K562 (cell line): ENCODE results near the gene IL21.

ENCODE experiments used
- CBX2 ChIP-seq: fragments of 200-600 bp; sonication (generic); IDR thresholded peaks from one replicate; pipeline ENCODE4 v1.6.1; 2012; ENCODE audit warnings: mild to moderate bottlenecking, low read length, inconsistent platforms; ENCODE audit not compliant: insufficient read depth, poor library complexity, severe bottlenecking
- CTCF ChIP-seq, 3 experiments: IDR thresholded peaks in 2 of 3; conservative IDR thresholded peaks in 1 of 3; 2 replicates each; pipeline ENCODE4 v1.5.1; 2011 to 2012; ENCODE audit warnings: low read length in 3 of 3, mild to moderate bottlenecking in 3 of 3, control low read depth in 2 of 3, improper control_type of control experiment in 1 of 3, inconsistent platforms in 1 of 3, low read depth in 1 of 3, mixed read lengths in 1 of 3, moderate library complexity in 1 of 3; ENCODE audit not compliant: insufficient read depth in 2 of 3
- DPF2 ChIP-seq: fragments of 450-650 bp; IDR thresholded peaks from 2 replicates; pipeline ENCODE4 v1.6.1; 2016
- ETV5 ChIP-seq: sonication (generic); formaldehyde crosslinking; IDR thresholded peaks from 2 replicates; pipeline ENCODE4 v1.4.0; 2020; ENCODE audit warnings: low read depth, mild to moderate bottlenecking, missing genetic modification reagents
- EZH2 ChIP-seq: IDR thresholded peaks from 2 replicates; pipeline ENCODE4 v1.6.1; 2012; ENCODE audit warnings: low read depth, mild to moderate bottlenecking, inconsistent platforms, low read length, borderline replicate concordance
- FOSL1 ChIP-seq: fragments of 200-800 bp; sonication (Bioruptor generic); conservative IDR thresholded peaks from 2 replicates; pipeline ENCODE4 v1.6.1; 2016; ENCODE audit warnings: missing genetic modification characterization, missing compliant biosample characterization
- GMEB1 ChIP-seq: fragments of 250-450 bp; sonication (Bioruptor Pico); IDR thresholded peaks from 2 replicates; pipeline ENCODE4 v1.4.0; 2020; ENCODE audit warnings: mild to moderate bottlenecking
- RAD21 ChIP-seq, 2 experiments: fragments of 250-450 bp in 1 of 2; fragments of 450-650 bp in 1 of 2; sonication (Bioruptor Pico) in 1 of 2; formaldehyde crosslinking in 1 of 2; IDR thresholded peaks in 1 of 2; conservative IDR thresholded peaks in 1 of 2; 2 replicates each; pipeline versions ENCODE4 v1.4.0 to v1.8.0; 2020 to 2022; ENCODE audit warnings: mild to moderate bottlenecking in 2 of 2, moderate library complexity in 1 of 2
- RBFOX2 ChIP-seq: fragments of 200-400 bp; formaldehyde crosslinking; IDR thresholded peaks from 2 replicates; pipeline ENCODE4 v1.6.1; 2017; ENCODE audit warnings: low read depth, mild to moderate bottlenecking, low read length, moderate library complexity
- RCOR1 ChIP-seq, 2 experiments: IDR thresholded peaks; 2 replicates each; pipeline ENCODE4 v1.6.1; 2012; ENCODE audit warnings: low read depth in 2 of 2, low read length in 2 of 2, borderline replicate concordance in 1 of 2, improper control_type of control experiment in 1 of 2
- SP2 ChIP-seq: IDR thresholded peaks from 2 replicates; pipeline ENCODE4 v1.6.1; 2011; ENCODE audit warnings: mild to moderate bottlenecking, low read depth, low read length, moderate library complexity; ENCODE audit not compliant: poor library complexity, severe bottlenecking; ENCODE audit errors: extremely low read depth
- TEAD1 ChIP-seq, 2 experiments: fragments of 450-650 bp in 1 of 2; sonication (generic) in 1 of 2; formaldehyde crosslinking; IDR thresholded peaks; 2 replicates each; pipeline versions ENCODE4 v1.4.0 to v1.8.0; 2020 to 2022; ENCODE audit warnings: mild to moderate bottlenecking in 2 of 2, missing genetic modification reagents in 1 of 2
- ZFP91 ChIP-seq: sonication (generic); formaldehyde crosslinking; IDR thresholded peaks from 2 replicates; pipeline ENCODE4 v1.8.0; 2022; ENCODE audit warnings: mild to moderate bottlenecking, missing genetic modification reagents

- TF ChIP-seq GMEB1 (CRISPR knock-in tag) (no peak), ZFP91 (CRISPR knock-in tag) (no peak), FOSL1 (tag) (no peak), EZH2 (no peak), RCOR1 (IDR thresholded peaks at IDR 0.05; ENCODE audit: borderline replicate concordance in 1 of 2, low read depth in 2 of 2, low read length in 2 of 2) (no peak), SP2 (no peak), RBFOX2 (no peak), RAD21 (CRISPR knock-in tag; conservative IDR thresholded peaks at IDR 0.05 in 1 of 2, IDR thresholded peaks at IDR 0.05 in 1 of 2) (no peak), CBX2 (no peak), TEAD1 (CRISPR knock-in tag; IDR thresholded peaks at IDR 0.05) (no peak), DPF2 (no peak), ETV5 (CRISPR knock-in tag) (no peak), CTCF (IDR thresholded peaks at IDR 0.05 in 2 of 3, conservative IDR thresholded peaks at IDR 0.05 in 1 of 3; ENCODE audit: insufficient read depth in 2 of 3, low read depth in 1 of 3, low read length in 3 of 3) (no peak)
Observed at GRCh38 chr4:122635205-122635604, 14.3 kb upstream of the IL21 start.
